ENCODE results near the gene ELN.
"Not testable (repeated sequence)": the region's sequence is repeated elsewhere in the genome, so short reads cannot be mapped to it uniquely, and the experiment has no call there.

The ELN gene

DNA sequence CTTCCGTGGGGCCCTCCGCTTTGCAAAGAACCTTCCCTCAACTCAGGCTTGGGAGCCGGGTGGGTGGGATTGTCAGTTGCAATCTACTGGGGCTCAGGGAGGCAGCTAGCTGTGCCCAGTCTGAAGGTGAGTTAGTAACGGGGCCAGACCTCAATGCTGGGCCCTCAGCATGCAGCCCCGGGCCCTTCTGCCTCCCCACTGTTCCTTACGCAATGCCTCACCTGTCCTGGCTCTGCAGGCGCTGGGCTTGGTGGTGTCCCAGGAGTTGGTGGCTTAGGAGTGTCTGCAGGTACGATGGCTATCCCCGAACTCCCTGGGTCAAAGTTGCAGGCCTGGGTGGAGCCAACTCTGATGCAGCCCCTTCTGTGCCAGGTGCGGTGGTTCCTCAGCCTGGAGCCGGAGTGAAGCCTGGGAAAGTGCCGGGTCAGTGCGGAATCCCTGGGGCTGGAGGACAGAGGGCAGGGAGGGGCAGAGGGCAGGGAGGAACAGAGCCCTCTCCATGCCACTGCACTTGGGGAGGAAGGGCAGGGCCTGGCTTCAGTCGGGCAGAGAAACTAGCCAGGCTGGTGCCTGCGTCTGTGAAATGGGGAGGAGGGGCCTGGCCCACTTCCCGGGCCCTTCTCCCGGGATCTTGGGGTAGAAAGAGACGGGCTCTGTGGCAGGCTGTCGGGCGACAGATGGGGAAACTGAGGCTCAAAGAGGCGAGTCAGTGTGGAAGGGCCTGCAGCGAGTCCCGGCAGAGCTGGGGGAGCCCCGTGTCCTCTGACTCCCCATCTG, 15.0 kb downstream of the ELN start:
- DNase-seq (ENCODE audit: low read depth in 3 of 3): no peak

DNA sequence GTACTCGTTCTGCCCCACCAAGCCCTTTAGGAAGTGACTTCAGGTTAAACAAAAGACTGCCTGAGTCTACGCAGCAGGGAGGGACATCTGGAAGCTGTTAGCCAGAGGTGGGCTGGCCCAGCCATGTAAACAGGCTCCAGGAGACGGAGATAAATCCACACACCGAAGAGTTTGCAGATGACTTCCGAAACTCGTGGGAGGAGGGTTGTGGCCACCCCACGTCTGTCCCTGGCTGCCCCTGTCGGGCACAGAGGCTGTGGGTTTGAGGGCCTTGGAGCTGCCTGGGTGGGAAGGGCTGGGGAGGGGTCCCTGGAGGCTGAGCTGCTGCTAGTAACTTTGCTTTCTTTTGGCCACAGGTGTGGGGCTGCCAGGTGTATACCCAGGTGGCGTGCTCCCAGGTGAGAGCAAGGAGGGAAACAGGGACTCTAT, 15.6 kb downstream of the ELN start:
- no peak for DNase-seq (ENCODE audit: low read depth in 3 of 3)

DNA sequence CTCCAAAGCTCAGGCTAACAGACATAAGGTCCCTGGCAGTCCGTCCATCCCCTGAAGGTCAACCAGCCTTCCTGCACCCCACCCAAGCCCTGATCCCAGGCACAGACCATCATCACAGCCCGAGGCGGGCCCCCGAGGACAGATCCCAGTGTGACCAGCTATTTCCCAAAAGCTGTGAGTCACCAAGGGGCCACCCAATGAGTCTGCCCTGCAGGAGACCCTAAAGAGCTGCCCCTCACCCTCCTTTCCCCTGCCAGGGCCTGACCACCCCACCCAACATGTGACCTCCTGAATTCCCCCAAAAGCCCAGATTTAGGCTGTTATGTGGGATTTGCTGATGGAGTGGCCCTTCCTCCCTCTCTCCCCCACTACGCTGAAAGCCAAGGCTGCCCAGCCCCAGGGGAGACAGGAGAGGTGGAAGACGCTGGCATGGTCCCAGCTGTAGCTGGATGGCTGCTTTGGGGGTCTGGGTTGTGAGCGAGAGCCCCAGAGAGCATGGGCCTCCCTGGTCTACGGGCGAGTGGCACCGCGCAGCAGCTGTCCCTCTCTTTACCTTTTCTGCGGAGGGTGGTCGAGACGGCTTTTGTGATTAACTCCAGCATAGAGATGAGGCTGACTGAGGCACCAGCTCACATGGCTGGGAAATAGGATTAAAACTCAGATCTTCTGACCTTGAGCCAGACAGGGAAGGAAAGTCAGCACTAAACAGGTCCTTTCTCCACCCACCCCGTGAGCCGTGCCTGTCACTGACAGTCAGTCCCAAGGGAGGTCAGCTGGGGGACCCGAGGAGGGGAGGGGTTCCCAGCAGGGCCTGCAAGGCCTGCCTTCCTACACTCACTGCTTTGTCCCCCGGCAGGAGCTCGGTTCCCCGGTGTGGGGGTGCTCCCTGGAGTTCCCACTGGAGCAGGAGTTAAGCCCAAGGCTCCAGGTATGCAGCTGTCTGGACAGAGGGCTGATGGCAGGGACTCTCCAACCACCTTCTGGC, 16.7 kb downstream of the ELN start:
- no peak for DNase-seq (ENCODE audit: low read depth in 3 of 3)

DNA sequence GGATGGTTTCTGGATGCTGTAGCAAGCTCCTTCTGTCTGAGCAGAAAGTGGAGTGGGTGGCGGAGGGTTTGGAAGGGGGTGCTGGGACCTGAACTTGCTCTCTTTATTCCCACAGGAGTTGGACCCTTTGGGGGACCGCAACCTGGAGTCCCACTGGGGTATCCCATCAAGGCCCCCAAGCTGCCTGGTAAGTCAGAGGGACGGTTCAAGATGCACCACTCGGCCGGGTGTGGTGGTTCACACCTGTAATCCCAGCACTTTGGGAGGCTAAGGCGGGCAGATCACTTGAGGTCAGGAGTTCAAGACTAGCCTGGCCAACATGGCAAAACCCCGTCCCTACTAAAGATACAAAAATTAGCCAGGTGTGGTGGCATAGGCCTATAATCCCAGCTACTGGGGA, 18.6 kb downstream of the ELN start:
- DNase-seq (ENCODE audit: low read depth in 3 of 3): not testable (repeated sequence)

DNA sequence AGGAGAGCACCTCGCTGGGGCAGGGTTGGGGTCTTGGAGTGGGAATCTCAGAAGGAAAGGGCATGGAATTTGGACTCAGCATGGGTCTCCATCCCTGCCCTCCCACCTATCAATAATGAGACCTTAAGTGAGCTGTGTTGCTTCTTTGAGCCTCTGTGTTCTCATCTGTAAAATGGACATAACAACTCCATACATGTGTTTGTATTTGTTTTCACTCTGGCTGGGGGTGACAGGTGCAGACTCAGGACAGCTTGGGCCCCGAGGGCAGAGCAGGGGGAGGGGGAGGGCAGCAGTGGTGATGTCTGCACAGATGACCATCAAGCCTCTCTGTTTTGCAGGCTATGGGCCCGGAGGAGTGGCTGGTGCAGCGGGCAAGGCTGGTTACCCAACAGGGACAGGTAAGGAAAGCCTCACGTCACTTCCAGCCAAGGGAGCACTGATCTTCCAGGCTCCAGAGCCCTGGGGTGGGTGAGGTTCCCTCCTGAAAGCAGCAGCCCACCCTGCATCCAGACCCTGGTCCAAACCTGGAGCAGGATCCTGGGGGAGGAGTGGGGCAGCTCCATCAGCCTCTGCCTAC, 19.9 kb downstream of the ELN start:
- no peak for DNase-seq (ENCODE audit: low read depth in 3 of 3)

DNA sequence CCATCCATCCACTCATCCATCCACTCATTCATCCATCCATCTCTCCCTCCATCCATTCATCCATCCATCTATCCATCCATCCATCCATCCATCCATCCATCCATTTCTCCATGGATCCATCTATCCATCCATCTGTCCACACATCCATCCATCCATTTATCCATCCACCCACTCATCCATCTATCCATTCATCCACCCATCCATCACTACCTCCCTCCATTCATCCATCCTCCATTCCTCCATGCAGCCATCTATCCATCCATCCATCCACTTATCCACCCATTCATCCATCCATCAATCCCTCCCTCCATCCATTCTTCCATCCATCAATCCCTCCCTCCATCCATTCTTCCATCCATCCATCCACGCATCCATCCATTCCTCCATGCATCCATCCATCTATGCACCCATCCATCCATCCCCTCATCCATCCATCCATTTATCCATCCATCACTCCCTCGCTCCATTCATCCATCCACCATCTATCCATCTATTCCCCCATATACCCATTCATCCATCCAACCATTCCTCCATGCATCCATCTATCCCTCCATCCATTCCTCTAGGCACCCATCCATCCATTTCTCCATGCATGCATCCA, 21.1 kb downstream of the ELN start:
- no peak for DNase-seq (ENCODE audit: low read depth in 3 of 3)

DNA sequence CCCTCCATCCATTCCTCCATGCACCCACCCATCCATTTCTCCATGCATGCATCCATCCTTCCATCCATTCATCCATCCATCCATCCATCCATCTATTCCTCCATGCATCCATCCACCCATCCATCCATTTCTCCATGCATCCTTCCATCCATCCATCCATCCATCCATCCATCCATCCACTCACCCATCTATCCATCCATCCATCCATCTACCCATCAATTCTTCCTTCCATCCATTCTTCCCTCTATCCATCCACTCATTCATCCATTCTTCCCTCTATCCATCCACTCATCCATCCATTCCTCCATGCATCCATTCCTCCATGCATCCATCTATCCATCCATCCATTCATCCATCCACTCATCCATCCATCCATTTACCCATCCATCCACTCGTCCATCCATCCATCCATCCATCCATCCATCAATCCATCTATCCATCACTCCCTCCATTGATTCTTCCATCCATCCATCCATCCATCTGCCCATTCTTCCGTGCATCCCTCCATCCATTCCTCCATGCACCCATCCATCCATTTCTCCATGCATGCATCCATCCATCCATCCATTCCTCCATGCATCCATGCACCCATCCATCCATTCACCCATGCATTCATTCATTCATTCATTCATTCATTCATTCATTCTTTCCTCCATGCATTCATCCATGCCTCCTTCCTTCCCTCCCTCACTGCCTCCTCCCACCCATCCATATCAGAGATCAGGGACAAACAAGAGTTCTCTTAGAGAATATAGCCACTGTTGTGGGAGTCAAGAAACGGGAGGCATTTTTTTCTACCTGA, 22.2 kb downstream of the ELN start:
- no peak for DNase-seq (ENCODE audit: low read depth in 3 of 3)

DNA sequence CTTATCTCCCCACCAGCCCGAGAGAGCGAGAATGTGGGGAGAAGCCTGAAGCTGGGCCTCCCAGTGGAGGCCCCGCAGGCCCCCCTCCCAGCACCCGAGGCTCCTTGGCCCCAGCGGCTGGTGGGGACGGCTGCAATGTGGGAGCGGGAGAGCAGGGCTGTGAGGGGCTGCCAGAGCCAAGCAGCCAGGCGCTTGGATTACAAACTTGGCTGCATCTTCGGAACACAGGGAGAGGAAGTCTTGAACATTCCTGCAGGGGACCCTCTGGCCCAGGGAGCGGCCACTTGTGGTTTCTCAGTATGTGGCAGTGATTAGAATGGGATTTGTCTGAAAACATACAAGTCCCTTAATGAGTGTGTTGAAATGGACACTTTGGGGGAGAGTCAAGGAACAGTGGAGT, 23.2 kb downstream of the ELN start:
- no peak for DNase-seq (ENCODE audit: low read depth in 3 of 3)

DNA sequence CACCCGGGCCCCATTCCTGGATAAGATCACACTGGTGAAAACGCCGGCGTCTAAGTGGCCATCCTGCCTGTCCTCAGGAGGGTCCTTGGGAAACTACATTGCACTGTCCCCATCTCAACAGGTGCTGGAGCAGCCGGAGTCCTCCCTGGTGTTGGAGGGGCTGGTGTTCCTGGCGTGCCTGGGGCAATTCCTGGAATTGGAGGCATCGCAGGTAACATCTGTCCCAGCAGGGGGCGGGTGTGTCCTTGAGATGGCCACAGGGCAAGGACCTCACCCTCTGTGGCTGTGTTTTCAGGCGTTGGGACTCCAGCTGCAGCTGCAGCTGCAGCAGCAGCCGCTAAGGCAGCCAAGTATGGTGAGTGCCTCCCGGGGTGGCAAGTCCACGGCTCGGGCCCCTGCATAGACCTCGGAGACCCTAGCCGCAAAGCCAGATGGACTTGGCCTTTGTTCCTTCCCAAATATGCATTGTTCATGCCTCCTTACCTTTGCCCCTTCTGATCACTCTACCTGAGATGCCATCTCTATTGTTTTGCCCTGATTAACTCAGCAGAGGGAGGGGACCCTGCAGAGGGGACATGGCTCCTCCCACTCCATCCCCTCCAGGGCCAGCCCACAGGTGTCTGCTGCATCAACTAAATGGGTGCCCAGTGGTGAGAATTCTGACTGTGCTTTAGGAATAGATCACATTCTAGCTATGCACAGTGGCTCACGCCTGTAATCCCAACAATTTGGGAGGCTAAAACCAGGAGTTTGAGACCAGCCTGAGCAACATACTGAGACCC, 23.8 kb downstream of the ELN start:
- DNase-seq (ENCODE audit: low read depth in 3 of 3): no peak

DNA sequence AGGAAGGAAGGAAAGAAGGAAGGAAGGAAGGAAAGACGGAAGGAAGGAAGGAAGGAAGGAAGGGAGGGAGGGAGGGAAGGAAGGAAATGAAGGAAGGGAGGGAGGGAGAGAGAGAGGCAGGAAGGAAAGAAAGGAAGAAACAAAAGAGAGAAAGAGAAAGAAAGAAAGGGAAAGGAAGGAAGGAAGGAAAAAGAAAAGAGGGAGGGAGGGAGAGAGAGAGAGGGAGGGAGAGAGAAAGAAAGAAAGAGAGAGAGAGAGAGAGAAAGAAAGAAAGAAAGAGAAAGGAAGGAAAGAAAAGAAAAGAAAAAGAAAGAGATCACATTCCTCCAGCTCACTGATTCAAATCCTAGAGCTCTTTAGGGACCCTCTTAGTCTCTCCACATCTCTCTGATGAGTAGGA, 24.7 kb downstream of the ELN start:
- no peak for DNase-seq (ENCODE audit: low read depth in 3 of 3)

DNA sequence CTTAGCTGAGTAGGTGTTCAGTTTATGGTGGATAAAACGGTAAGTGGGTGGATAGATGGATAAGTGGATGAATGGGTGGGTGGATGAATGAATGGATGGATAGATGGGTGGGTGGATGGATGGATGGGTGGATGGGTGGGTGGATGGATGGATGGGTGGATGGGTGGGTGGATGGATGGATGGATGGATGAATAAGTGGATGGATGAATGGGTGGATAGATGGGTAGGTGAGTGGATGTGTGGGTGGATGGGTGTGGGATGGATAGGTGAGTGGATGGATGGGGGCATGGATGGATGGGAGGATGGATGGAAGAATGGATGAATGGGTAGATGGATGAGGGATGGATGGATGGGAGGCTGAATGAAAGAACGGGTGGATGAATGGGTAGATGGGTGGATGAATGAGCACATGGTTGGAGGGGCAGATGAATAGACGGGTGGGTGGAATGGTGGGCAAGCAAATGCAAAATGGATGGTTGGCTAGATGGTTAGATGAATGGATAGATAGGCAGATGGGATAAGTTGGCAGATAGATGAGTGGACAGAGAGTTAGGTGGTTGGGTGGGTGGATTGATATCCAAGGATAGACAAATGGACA, 25.7 kb downstream of the ELN start:
- no peak for DNase-seq (ENCODE audit: low read depth in 3 of 3)

DNA sequence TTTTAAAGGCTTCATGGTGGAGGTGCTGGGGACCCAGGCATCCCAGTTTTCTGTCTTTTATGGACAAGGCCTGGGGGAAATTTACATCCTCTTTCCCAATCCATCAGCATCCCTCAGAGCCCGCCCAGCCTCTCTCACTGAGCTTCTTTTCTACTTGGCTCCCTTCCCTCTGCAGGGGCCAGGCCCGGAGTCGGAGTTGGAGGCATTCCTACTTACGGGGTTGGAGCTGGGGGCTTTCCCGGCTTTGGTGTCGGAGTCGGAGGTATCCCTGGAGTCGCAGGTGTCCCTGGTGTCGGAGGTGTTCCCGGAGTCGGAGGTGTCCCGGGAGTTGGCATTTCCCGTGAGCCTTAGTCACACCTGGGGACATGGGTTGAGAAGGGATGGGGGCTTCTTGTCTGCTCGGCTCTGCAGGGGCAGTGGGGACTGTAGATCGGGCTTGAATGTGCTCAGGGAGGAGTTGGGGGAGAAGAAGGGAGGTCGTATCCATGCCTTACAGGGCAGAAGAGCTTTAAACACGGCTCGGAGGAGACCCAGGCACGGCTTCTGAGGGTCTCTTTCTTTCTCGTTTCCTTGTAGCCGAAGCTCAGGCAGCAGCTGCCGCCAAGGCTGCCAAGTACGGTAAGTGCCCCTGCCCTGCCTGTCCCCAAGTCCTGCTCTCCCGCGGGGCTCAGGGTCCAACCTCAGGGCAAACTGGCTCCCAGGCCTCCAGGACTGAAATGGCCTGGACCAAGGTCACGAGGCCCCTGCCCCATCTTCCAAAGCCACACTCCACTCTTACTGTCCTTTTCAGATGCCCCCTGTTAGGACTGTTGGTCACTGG, 28.3 kb downstream of the ELN start:
- DNase-seq (ENCODE audit: low read depth in 3 of 3): no peak

DNA sequence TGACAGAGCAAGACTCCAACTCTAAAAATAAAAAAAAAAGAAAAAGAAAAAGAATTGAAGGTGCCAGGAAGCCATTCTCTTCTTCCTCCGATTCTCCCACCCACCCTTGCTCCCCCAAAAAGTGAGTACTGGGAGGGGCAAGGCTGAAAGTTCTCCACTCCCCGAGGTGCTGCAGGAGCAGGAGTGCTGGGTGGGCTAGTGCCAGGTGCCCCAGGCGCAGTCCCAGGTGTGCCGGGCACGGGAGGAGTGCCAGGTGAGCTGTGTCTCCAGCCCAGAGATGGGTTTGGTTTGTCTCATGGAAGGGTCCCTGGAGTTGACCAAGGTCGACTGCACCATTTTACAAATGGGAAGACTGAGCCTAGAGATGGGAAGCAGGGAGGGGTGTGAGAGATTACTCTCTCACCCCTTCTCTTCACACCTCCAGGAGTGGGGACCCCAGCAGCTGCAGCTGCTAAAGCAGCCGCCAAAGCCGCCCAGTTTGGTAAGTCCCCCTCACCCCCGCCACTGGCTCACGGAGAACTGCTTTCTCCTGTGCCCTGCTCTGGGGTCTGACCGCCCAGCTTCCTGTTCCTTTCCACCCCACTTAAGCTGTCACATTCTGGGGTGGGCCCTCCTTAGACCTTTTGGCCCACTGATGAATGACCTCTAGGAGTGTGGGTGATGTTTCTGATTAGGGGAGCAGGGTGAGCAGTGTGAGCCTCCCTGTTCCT, 29.4 kb downstream of the ELN start:
- no peak for DNase-seq (ENCODE audit: low read depth in 3 of 3)

DNA sequence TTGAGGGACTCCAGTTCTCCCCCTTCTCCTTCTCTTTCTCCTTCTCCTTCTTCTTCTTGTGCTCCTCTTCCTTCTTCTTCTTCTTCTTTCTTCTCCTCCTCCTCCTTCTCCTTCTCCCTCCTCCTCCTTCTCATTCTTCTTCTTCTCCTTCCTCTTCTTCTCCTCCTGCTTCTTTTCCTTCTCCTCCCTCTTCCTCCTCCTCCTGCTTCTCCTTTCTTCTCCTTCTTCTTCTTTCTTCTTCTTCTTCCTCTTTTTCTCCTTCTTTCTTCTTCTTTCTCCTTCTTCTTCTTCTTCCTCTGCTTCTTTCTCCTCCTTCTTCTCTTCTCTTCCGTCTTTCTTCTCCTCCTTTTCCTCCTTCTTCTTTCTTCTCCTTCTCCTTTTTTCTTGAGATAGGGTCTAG, 30.0 kb downstream of the ELN start:
- DNase-seq (ENCODE audit: low read depth in 3 of 3): no peak

DNA sequence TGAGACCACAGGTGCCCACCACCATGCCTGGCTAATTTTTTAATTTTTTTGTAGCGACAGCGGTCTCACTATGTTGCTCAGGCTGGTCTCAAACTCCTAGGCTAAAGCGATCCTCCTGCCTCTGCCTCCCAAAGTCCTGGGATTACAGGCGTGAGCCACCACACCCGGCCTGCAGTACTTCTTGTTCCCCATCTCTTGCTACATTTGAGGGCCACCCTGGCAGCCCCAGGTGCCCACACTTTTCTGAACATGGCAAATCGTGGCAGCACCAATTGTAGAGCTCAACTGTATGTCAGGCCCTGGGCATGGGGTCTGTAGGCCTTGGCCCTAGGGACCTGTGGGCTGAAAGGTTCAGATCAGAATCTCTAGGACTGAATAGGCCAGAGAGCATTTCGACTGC, 30.5 kb downstream of the ELN start:
- DNase-seq (ENCODE audit: low read depth in 3 of 3): no peak

DNA sequence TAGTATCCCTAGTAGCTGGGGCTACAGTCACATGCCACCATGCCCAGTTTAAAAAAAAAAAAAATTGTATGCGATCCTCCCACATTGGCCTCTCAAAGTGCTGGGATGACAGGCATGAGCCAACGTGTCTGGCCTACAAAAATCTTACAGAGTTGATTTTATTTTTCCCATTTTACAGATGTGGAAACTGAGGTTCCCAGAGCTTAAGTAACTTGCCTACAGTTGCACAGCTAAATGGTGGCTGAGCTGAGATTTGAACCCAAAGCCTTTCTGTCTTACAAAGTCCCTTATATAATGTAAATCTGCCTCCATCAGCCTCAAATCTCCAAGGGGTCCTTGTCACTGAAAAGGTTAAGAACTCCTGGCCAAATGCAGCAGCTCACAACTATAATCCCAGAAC, 31.1 kb downstream of the ELN start:
- no peak for DNase-seq (ENCODE audit: low read depth in 3 of 3)

DNA sequence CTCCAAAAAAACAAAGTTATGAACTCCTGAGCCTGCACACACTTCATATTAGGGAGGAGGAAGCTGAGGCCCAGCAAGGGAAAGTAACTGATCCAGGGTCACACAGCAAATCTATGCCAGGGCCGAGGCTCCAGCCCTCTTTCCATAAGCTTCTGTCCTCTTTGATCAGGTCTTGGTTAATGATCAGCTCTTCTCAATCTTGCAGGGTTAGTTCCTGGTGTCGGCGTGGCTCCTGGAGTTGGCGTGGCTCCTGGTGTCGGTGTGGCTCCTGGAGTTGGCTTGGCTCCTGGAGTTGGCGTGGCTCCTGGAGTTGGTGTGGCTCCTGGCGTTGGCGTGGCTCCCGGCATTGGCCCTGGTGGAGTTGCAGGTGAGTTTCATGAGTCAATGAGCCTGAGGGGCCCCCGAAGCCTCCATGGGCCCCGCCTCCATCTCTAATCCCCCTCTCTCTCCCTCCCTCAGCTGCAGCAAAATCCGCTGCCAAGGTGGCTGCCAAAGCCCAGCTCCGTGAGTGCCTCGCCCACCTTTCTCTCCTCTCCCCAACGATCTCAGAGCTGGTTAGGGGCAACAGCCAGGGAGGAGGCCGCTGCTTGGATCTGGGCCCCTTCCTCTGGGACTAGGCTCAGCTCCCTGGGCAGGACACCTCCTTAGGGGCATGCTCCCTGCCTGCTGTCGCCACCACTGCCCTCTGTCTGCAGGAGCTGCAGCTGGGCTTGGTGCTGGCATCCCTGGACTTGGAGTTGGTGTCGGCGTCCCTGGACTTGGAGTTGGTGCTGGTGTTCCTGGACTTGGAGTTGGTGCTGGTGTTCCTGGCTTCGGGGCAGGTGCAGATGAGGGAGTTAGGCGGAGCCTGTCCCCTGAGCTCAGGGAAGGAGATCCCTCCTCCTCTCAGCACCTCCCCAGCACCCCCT, 32.0 kb downstream of the ELN start:
- DNase-seq (ENCODE audit: low read depth in 3 of 3): no peak
